PC-3 (cell line): ENCODE measurements around the gene RAP1GAP2.

Source experiments
- CTCF ChIP-seq: fragments of 300-600 bp; sonication (generic); conservative IDR thresholded peaks from 2 replicates; pipeline ENCODE4 v1.5.1; 2017; ENCODE audit warnings: antibody characterized with exemption, low read depth, mild to moderate bottlenecking, low read length
- EZH2 ChIP-seq: fragments of 300-600 bp; sonication (generic); IDR thresholded peaks from one replicate; pipeline ENCODE4 v1.6.1; 2017; ENCODE audit warnings: antibody characterized with exemption, mild to moderate bottlenecking, low read length; ENCODE audit not compliant: unreplicated experiment
- EZH2phosphoT487 ChIP-seq: fragments of 300-600 bp; sonication (generic); IDR thresholded peaks from 2 replicates; pipeline ENCODE4 v1.6.1; 2018; ENCODE audit warnings: mild to moderate bottlenecking, antibody characterized with exemption, low read length, borderline replicate concordance

GRCh38 chr17:3008336-3009288 lies 212.4 kb downstream of the RAP1GAP2 start:
- TF ChIP-seq EZH2, result no peak
- no peak for TF ChIP-seq CTCF
- TF ChIP-seq EZH2phosphoT487, result no peak
